Measurements from ENCODE around the gene LRRIQ3.

Gene LRRIQ3

GRCh38 chr1:74223453-74223852 lies 25.5 kb upstream of the LRRIQ3 start:
- no peak for TF ChIP-seq TAF1 (IDR thresholded peaks at IDR 0.05; ENCODE audit: low read depth)
- no peak for TF ChIP-seq CEBPB (IDR thresholded peaks at IDR 0.05)
- TF ChIP-seq CREB1 (IDR thresholded peaks at IDR 0.05; ENCODE audit: low read depth) = no peak
- no peak for TF ChIP-seq YY1 (IDR thresholded peaks at IDR 0.05; ENCODE audit: low read depth)
- TF ChIP-seq REST (IDR thresholded peaks at IDR 0.05; ENCODE audit: low read depth) = no peak
- no peak for TF ChIP-seq RAD21 (IDR thresholded peaks at IDR 0.05; ENCODE audit: low read depth)
- TF ChIP-seq EP300 (IDR thresholded peaks at IDR 0.05; ENCODE audit: borderline replicate concordance) = no peak
- TF ChIP-seq EGR1 (IDR thresholded peaks at IDR 0.05) = no peak
- no peak for TF ChIP-seq MAX (IDR thresholded peaks at IDR 0.05)
- TF ChIP-seq TCF12 (IDR thresholded peaks at IDR 0.05; ENCODE audit: low read depth) = no peak
- TF ChIP-seq FOXM1 (IDR thresholded peaks at IDR 0.05; ENCODE audit: borderline replicate concordance, low read depth) = no peak
- TF ChIP-seq NFIC (IDR thresholded peaks at IDR 0.05) = no peak
- TF ChIP-seq ZBTB7A (IDR thresholded peaks at IDR 0.05; ENCODE audit: low read depth) = no peak

GRCh38 chr1:74222701-74223100 lies 24.7 kb upstream of the LRRIQ3 start:
- TF ChIP-seq EGR1 (IDR thresholded peaks at IDR 0.05) (no peak), CREB1 (IDR thresholded peaks at IDR 0.05; ENCODE audit: low read depth) (no peak), NFIC (IDR thresholded peaks at IDR 0.05) (no peak), MAX (IDR thresholded peaks at IDR 0.05) (no peak), TCF12 (IDR thresholded peaks at IDR 0.05; ENCODE audit: low read depth) (no peak), TAF1 (IDR thresholded peaks at IDR 0.05; ENCODE audit: low read depth) (no peak), TEAD4 (IDR thresholded peaks at IDR 0.05) (no peak), ZBTB7A (IDR thresholded peaks at IDR 0.05; ENCODE audit: low read depth) (no peak), EP300 (IDR thresholded peaks at IDR 0.05; ENCODE audit: borderline replicate concordance) (no peak)

GRCh38 chr1:74215229-74215628 lies 17.3 kb upstream of the LRRIQ3 start:
- TF ChIP-seq ZBTB7A (IDR thresholded peaks at IDR 0.05; ENCODE audit: low read depth) (no peak), TCF12 (IDR thresholded peaks at IDR 0.05; ENCODE audit: low read depth) (no peak), MAX (IDR thresholded peaks at IDR 0.05) (no peak), REST (IDR thresholded peaks at IDR 0.05; ENCODE audit: low read depth) (no peak), RAD21 (IDR thresholded peaks at IDR 0.05; ENCODE audit: low read depth) (no peak), EGR1 (IDR thresholded peaks at IDR 0.05) (no peak), EP300 (IDR thresholded peaks at IDR 0.05; ENCODE audit: borderline replicate concordance) (no peak), CEBPB (IDR thresholded peaks at IDR 0.05) (no peak), TAF1 (IDR thresholded peaks at IDR 0.05; ENCODE audit: low read depth) (no peak), TEAD4 (IDR thresholded peaks at IDR 0.05) (no peak), NFIC (IDR thresholded peaks at IDR 0.05) (no peak), YY1 (IDR thresholded peaks at IDR 0.05; ENCODE audit: low read depth) (no peak), CREB1 (IDR thresholded peaks at IDR 0.05; ENCODE audit: low read depth) (no peak), USF1 (IDR thresholded peaks at IDR 0.05) (no peak), FOXM1 (IDR thresholded peaks at IDR 0.05; ENCODE audit: borderline replicate concordance, low read depth) (no peak)

- TF ChIP-seq EGR1 (IDR thresholded peaks at IDR 0.05) (no peak), ZBTB7A (IDR thresholded peaks at IDR 0.05; ENCODE audit: low read depth) (no peak), TCF12 (IDR thresholded peaks at IDR 0.05; ENCODE audit: low read depth) (no peak), TAF1 (IDR thresholded peaks at IDR 0.05; ENCODE audit: low read depth) (no peak), RAD21 (IDR thresholded peaks at IDR 0.05; ENCODE audit: low read depth) (no peak), FOXM1 (IDR thresholded peaks at IDR 0.05; ENCODE audit: borderline replicate concordance, low read depth) (no peak), REST (IDR thresholded peaks at IDR 0.05; ENCODE audit: low read depth) (no peak), CREB1 (IDR thresholded peaks at IDR 0.05; ENCODE audit: low read depth) (no peak), MAX (IDR thresholded peaks at IDR 0.05) (no peak), EP300 (IDR thresholded peaks at IDR 0.05; ENCODE audit: borderline replicate concordance) (no peak), NFIC (IDR thresholded peaks at IDR 0.05) (no peak)
Measured at GRCh38 chr1:74205266-74205665, 7.3 kb upstream of the LRRIQ3 start.
